ENCODE results near the gene USP54.
"Not testable (repeated sequence)": the region's sequence is repeated elsewhere in the genome, so short reads cannot be mapped to it uniquely, and the experiment has no call there.

Gene USP54

DNA sequence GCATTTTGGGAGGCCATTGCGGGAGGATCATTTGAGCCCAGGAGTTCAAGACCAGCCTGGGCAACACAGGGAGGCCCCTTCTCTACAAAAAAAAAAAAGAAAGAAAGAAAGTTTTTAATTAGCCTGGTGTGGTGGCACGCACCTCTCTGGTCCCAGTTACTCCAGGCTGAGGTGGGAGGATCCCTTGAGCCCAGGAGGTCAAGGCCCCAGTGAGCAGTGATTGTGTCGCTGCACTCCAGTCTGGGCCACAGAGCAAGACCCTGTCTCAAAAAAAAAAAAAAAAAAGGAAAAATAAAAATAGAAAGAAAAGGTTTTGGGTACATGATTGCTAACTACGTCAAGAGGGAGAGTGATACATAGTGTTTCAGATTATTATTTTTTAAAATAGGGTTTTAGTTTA lies 2.0 kb upstream of the USP54 start:
- no peak overlapping the region for H3K4me3 ChIP-seq (ENCODE audit: low read depth, low read length)
- no peak for DNase-seq (ENCODE audit: low read depth)

- DNase-seq (ENCODE audit: low read depth) = no peak
- no peak overlapping the region for H3K4me3 ChIP-seq (ENCODE audit: low read depth, low read length)
These were observed 975 bp upstream of the USP54 start for GRCh38 chr10:73591935-73592699.

- no peak for DNase-seq (ENCODE audit: low read depth)
- H3K4me3 ChIP-seq (ENCODE audit: low read depth, low read length) = no peak overlapping the region
These were observed 1.5 kb downstream of the USP54 start for GRCh38 chr10:73589563-73590126.

DNA sequence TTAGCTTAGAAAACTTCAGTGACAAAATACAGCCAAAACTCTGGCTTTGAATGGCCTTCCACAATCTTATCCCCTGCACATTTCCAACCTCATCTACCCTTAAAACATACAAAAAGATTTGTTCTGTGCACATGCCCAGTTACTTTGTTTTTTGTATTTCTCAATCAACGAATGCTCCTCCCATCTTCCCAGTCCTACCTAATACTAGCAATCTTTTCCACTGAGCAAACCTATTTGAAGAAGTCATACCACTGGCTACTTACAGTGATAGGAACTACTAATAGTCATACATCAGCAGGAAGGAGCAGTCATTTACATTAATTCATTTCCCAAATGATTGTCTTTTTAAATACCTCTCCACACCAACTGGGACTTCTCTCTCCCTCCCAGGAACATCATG lies 2.5 kb downstream of the USP54 start:
- no peak overlapping the region for H3K4me3 ChIP-seq (ENCODE audit: low read depth, low read length)
- no peak for DNase-seq (ENCODE audit: low read depth)

DNA sequence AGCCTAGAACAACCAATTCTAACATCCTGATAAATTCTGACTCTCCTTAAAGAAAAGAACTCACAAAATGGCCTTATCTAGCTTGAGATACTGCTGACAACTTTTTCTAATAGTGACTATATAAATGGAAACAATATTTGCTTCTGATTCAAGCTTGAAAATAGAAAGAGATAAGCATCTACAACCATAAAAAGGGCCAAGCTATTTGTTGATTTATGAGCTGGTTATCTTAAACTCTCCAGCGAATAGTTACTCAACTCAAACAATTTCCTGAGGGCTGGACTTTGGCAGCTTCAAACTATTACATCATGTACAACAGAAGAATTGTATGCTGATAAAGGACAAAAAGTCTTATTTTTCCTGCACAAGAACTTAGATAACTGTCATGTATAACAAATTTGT lies 4.6 kb downstream of the USP54 start:
- peak; percentile 63 for DNase-seq (ENCODE audit: low read depth)
- H3K4me3 ChIP-seq (ENCODE audit: low read depth, low read length) = no peak overlapping the region

GRCh38 chr10:73585327-73585726 lies 5.8 kb downstream of the USP54 start:
- no peak for DNase-seq (ENCODE audit: low read depth)
- H3K4me3 ChIP-seq (ENCODE audit: low read depth, low read length) = no peak overlapping the region

- DNase-seq (ENCODE audit: low read depth) = no peak
- H3K4me3 ChIP-seq (ENCODE audit: low read depth, low read length) = no peak overlapping the region
These were observed 6.4 kb downstream of the USP54 start for GRCh38 chr10:73584737-73585136.

DNA sequence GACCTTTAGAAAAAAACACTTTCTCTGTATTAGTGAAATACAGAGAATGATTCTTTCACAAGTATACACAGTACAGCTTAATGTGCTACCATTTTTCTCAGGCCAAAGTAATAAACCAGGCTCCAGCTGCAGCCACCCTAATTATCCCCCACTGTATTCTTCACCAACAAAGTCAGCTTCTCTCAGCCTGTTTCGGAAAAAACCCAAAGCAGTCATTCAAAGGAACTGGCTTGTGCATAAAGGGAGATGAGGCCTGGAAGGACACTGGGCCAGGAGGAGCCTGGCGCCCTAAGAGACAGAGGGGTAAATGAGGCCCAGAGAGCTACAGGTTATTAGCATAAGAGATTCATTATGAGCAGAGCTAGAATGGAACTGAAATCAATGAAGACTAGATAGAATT lies 9.2 kb downstream of the USP54 start:
- no peak for DNase-seq (ENCODE audit: low read depth)
- H3K4me3 ChIP-seq (ENCODE audit: low read depth, low read length) = no peak overlapping the region

DNA sequence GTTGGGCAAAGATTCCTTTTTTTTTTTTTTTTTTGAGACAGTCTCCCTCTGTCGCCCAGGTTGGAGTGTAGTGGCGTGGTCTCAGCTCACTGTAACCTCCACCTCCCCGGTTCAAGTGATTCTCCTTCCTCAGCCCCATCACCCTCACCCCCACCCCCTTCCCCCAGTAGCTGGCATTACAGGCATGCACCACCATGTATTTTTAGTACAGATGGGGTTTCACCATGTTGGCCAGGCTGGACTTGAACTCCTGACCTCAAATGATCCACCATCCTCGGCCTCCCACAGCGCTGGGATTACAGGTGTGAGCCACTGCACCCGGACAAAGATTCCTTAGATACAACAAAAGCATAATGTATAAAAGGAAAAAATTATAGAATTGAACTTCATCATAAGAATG lies 12.2 kb downstream of the USP54 start:
- not testable (repeated sequence) for DNase-seq (ENCODE audit: low read depth); H3K4me3 ChIP-seq (ENCODE audit: low read depth, low read length)

DNA sequence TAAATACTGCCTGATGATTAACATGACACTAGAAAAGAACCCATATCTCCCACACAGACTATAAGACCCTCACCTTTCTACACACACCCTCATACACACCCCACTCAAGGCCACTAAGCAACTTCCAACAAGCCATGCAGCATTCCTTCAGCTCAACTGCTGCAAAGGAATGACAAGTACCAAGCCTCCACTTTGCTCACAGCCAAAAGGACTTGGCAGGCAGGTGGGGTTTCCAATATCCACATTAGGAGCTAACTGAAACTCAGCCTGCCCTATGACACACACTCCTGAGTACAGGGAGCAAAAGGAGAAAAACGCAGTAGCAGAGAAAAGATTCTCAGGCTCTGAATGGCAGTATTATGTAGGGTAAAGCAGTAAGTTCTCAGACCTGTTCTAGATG lies 13.4 kb downstream of the USP54 start:
- DNase-seq (ENCODE audit: low read depth) = peak; percentile 54
- no peak overlapping the region for H3K4me3 ChIP-seq (ENCODE audit: low read depth, low read length)

- H3K4me3 ChIP-seq (ENCODE audit: low read depth, low read length) = no peak overlapping the region
- DNase-seq (ENCODE audit: low read depth) = no peak
These were observed 14.1 kb downstream of the USP54 start for GRCh38 chr10:73576890-73577591.

DNA sequence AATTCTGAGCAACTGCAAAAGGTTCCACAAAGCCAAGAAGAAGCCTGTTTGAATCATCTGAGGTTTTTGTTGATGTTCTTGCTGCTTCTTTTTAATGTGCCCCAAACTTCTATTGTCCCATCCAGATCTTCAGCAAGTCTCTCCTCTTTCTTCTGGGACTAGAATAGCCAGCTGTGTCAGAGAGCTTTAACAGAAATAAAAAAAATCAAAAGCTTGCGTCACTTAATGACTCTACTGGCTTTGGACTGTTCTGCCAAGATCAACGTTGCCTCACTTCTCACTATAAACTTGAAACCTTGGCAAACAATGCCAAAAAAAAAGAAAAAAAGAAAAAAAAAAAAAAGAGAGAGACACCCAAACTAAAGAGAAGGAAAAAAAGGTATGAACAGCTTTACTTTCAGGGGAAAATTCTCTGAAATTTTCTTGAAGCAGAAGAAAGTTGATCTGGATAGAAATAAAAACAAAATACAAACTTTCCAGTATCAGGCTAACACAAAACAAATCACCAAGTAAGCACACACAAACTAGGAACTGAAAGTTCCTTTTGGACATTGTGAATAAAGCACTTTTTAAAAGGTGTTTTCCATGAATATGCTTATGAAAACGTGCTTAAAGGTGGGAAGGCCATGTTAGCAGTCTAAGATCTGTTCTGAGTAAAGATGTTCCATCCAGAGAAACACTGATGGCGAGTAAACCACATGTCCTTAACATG lies 14.8 kb downstream of the USP54 start:
- peak; percentile 79 for DNase-seq (ENCODE audit: low read depth)
- peak overlapping the region; percentile 31 for H3K4me3 ChIP-seq (ENCODE audit: low read depth, low read length)

DNA sequence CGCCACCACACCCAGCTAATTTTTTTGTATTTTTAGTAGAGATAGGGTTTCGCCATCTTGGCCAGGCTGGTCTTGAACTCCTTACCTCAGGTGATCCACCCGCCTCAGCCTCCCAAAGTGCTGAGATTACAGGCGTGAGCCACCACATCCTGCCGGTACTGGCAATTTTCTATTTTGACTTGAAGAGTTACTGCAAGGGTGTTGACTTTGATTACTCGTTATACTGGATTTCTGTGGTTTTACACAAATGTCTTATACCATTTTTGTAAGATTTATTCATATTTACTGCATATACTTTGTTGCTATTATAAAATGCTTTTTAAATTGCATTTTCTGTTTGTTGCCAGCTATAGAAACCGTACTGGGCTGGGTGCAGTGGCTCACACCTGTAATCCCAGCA lies 24.1 kb downstream of the USP54 start:
- H3K4me3 ChIP-seq (ENCODE audit: low read depth, low read length); DNase-seq (ENCODE audit: low read depth): not testable (repeated sequence)

DNA sequence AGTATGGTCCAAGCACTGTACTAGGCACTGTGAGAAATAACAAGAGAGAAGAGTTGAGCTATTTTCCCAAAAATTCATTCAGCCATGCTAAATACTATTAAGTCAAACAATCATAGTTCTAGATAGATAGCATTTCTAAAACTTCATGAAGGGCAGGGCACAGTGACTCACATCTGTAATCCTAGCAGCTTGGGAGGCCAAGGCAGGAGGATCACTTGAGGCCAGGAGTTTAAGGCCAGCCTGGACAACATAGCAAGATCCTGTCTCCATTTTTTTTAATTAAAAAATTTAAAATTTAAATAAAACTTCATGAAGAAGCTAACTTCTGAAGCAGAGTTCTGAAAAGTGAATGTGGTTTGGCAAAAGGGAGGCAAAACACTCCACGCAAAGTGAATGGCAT lies 29.9 kb downstream of the USP54 start:
- no peak for DNase-seq (ENCODE audit: low read depth)
- no peak overlapping the region for H3K4me3 ChIP-seq (ENCODE audit: low read depth, low read length)

DNA sequence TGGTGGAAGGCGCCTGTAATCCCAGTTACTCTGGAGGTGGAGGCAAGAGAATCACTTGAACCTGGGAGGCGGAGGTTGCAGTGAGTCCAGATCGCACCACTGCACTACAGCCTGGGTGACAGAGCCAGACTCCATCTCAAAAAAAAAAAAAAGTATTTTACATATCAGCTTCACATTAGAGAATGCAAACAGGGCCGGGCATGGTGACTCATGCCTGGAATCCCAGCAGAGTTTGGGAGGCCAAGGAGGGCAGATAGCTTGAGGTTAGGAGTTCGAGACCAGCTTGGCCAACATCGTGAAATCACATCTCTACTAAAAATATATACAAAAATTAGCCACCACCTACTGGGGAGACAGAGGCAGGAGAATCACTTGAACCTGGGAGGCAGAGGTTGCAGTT lies 31.6 kb downstream of the USP54 start:
- no peak for DNase-seq (ENCODE audit: low read depth)

GRCh38 chr10:73556855-73557254 lies 34.3 kb downstream of the USP54 start:
- H3K4me3 ChIP-seq (ENCODE audit: low read depth, low read length) = no peak overlapping the region
- DNase-seq (ENCODE audit: low read depth) = no peak

More for the DNA sequence above, 31.6 kb downstream of the USP54 start:
- H3K4me3 ChIP-seq (ENCODE audit: low read depth, low read length) = no peak overlapping the region

GRCh38 chr10:73554721-73555120 lies 36.4 kb downstream of the USP54 start:
- no peak for DNase-seq (ENCODE audit: low read depth)
- H3K4me3 ChIP-seq (ENCODE audit: low read depth, low read length) = no peak overlapping the region

DNA sequence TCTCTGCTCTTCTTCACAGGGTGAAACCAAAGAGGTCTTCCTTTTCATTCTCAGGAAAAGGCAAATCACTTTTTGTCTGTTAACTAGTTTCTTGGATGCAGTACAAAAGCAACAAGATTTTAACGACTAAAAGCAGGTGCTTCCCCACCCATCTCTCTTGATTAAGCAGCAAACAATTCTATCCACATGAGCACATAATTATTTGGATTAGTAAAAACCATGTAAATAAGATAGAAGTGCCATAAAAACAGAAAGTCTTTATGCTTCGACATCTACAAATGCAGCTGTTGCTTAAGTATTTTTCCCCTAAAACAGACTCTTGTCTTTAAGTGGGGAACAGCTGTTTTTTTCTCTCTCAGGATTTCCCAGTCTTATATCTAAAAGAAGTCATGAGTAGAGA lies 37.4 kb downstream of the USP54 start:
- H3K4me3 ChIP-seq (ENCODE audit: low read depth, low read length) = no peak overlapping the region
- DNase-seq (ENCODE audit: low read depth) = no peak

GRCh38 chr10:73552819-73553715 lies 38.1 kb downstream of the USP54 start:
- H3K4me3 ChIP-seq (ENCODE audit: low read depth, low read length) = no peak overlapping the region
- peak; percentile 67 for DNase-seq (ENCODE audit: low read depth)
